SK-N-MC (cell line): Measurements from ENCODE around the gene ANXA6.

Experiments
- DNase-seq: peaks from one replicate; pipeline ENCODE4 v3.0.0-alpha.2; 2011; ENCODE audit warnings: low read depth, low spot score
- H3K27ac ChIP-seq: fragments of 200-600 bp; sonication (generic); 2 replicates; pipeline ENCODE4 v1.5.1; 2016; ENCODE audit warnings: mixed run types
- H3K36me3 ChIP-seq: fragments of 200-600 bp; sonication (generic); 2 replicates; pipeline ENCODE4 v1.6.1; 2017; ENCODE audit warnings: antibody characterized with exemption, low read length, mixed read lengths; ENCODE audit not compliant: insufficient read depth
- H3K4me3 ChIP-seq: fragments of 200-600 bp; sonication (generic); 2 replicates; pipeline ENCODE4 v1.5.1; 2016
- H3K9ac ChIP-seq: fragments of 200-600 bp; sonication (generic); 2 replicates; pipeline ENCODE4 v1.8.0; 2017; ENCODE audit warnings: mixed run types, mixed read lengths; ENCODE audit not compliant: insufficient read length
- H3K9me3 ChIP-seq: fragments of 200-600 bp; sonication (generic); 2 replicates; pipeline ENCODE4 v1.6.1; 2017; ENCODE audit warnings: low read depth, mild to moderate bottlenecking, antibody characterized with exemption, low read length, moderate library complexity, mixed read lengths
- EZH2 ChIP-seq: fragments of 200-600 bp; sonication (generic); IDR thresholded peaks from one replicate; pipeline ENCODE4 v1.6.1; 2017; ENCODE audit warnings: antibody characterized with exemption
- FOXP2 ChIP-seq: optimal IDR thresholded peaks from 2 replicates; pipeline ENCODE3; 2011; ENCODE audit warnings: mild to moderate bottlenecking, moderate library complexity; ENCODE audit not compliant: insufficient read depth; ENCODE audit errors: extremely low read length, control extremely low read depth
- POLR2AphosphoS5 ChIP-seq: IDR thresholded peaks from 2 replicates; pipeline ENCODE4 v1.6.1; 2012; ENCODE audit warnings: mild to moderate bottlenecking, low read depth, low read length, borderline replicate concordance

The ANXA6 gene

GRCh38 chr5:151051931-151052608, 105.5 kb downstream of the ANXA6 start:
- TF ChIP-seq EZH2: no peak
- no peak for TF ChIP-seq FOXP2
- no peak for TF ChIP-seq POLR2AphosphoS5
- no peak for DNase-seq
- no peak overlapping the region for H3K4me3 ChIP-seq
- H3K36me3 ChIP-seq: no peaks in the 10 kb centered on the region
- H3K9ac ChIP-seq: no peak overlapping the region
- H3K27ac ChIP-seq: no peak overlapping the region
- no peaks in the 10 kb centered on the region for H3K9me3 ChIP-seq

DNA sequence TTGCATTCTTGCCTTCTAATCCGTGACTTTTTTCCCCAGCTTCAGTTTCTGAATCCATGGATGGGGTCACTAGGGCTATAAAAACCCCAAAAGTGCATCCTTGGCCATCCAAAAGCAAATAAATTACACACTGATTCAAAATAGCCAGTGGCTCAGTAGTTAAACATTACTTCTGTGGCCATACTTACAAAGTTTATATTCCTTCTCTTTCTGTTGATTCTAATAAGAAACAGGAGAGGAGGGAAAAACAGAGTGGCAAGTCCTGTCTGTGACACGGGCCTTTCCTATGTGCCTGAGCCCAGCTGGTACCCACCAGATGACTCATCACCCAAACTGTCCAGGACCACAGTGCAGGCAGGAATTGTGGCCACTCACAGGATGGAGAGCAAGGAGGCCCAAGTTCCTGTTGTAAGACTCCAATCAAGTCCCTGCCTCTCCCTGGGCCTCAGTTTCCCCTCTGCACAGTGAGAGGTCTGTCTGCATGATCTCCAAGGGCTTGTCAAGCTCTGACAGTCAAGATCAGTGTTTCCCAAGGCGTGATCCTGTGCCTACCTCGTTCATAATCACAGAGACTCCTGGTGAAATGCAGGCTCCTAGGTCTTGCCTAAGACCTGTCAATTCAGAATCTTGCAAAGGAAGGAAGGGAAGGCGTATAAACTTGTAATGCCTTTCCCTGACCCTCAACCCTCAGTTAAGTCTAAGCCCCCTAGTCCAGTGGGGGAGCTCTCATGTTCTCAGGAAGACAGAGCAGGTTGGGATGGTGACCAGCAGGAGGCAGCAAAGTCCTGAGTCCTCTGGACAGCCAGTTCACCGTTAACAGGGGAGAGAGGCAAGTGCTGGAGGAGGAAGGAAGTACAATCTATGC, 106.3 kb downstream of the ANXA6 start:
- no peak overlapping the region for H3K4me3 ChIP-seq
- TF ChIP-seq POLR2AphosphoS5: no peak
- TF ChIP-seq FOXP2: no peak
- no peak for TF ChIP-seq EZH2
- DNase-seq: no peak
- no peak overlapping the region for H3K27ac ChIP-seq
- H3K9ac ChIP-seq: no peak overlapping the region
- H3K36me3 ChIP-seq: no peaks in the 10 kb centered on the region
- no peaks in the 10 kb centered on the region for H3K9me3 ChIP-seq
